ENCODE results near the gene CDIPT. TPM values are rescaled to one million over a fixed set of nuclear protein-coding genes. Genes with fewer than 3 reads are reported as not detected.

Gene CDIPT
- total and polyA plus RNA-seq, 2 of the 13 experiments (the other 11 are each of a cell fraction or from before 2014, with no cell fraction given) = 54.9 to 97.5 TPM

GRCh38 chr16:29860218-29860617, 2.8 kb downstream of the CDIPT start:
- no TSS peak for BruUV-seq (replicated peaks)
- Histone ChIP-seq H3K27ac (ENCODE audit: extremely low read length, insufficient read depth, low read length) (no peak overlapping the region), H3K4me3 (replicated peaks in 1 of 3; ENCODE audit: insufficient read depth in 1 of 3, low read depth in 2 of 3, low read length in 3 of 3) (no peak overlapping the region), H4K20me1 (ENCODE audit: insufficient read depth, low read length) (no peaks in the 10 kb centered on the region; the same call in 1 of the 2 replicates), H3K4me2 (ENCODE audit: low read depth, low read length) (no peak overlapping the region), H3K27me3 (ENCODE audit: control insufficient read depth in 1 of 2, insufficient read depth in 2 of 2, low read length in 2 of 2) (no peaks in the 10 kb centered on the region; a peak in 1 of 5 replicates), H3K79me2 (ENCODE audit: insufficient read depth, low read length) (peaks cover 13% of the 10 kb centered on the region), H3K9me3 (ENCODE audit: low read length) (no peaks in the 10 kb centered on the region), H3K36me3 (replicated peaks in 1 of 2; ENCODE audit: control insufficient read depth in 1 of 2, insufficient read depth in 2 of 2, low read length in 2 of 2) (peaks cover 6 to 13% of the 10 kb centered on the region in 2 experiments; a peak in 4 of 5 replicates), H2AFZ (ENCODE audit: low read length) (no peak overlapping the region), H3K9ac (ENCODE audit: insufficient read depth, low read depth, low read length) (no peak overlapping the region), H3K4me1 (ENCODE audit: insufficient read depth, low read length) (peaks cover 34% of the 10 kb centered on the region)
- TF ChIP-seq ZBTB46 (CRISPR knock-in tag; IDR thresholded peaks at IDR 0.05; ENCODE audit: borderline replicate concordance) (no peak), JUNB (CRISPR knock-in tag; IDR thresholded peaks at IDR 0.05; ENCODE audit: borderline replicate concordance) (no peak), PLRG1 (conservative IDR thresholded peaks at IDR 0.05) (no peak), HCFC1 (IDR thresholded peaks at IDR 0.05; ENCODE audit: low read depth, low read length) (no peak), ZNF121 (CRISPR knock-in tag; IDR thresholded peaks at IDR 0.05) (no peak), MNT (IDR thresholded peaks at IDR 0.05) (no peak), DNMT3B (CRISPR knock-in tag; conservative IDR thresholded peaks at IDR 0.05) (no peak), ZSCAN30 (CRISPR knock-in tag; IDR thresholded peaks at IDR 0.05) (no peak), SOX13 (IDR thresholded peaks at IDR 0.05) (no peak), SOX13 (CRISPR knock-in tag; conservative IDR thresholded peaks at IDR 0.05 in 1 of 2, IDR thresholded peaks at IDR 0.05 in 1 of 2) (no peak), ZBTB7A (CRISPR knock-in tag; IDR thresholded peaks at IDR 0.05) (no peak), ZNF720 (CRISPR knock-in tag; IDR thresholded peaks at IDR 0.05) (no peak), NFIB (CRISPR knock-in tag; IDR thresholded peaks at IDR 0.05; ENCODE audit: borderline replicate concordance) (no peak), POLR2AphosphoS2 (IDR thresholded peaks at IDR 0.05; ENCODE audit: low read depth, low read length) (no peak), CHD2 (IDR thresholded peaks at IDR 0.05; ENCODE audit: low read depth, low read length) (no peak), ZNF737 (CRISPR knock-in tag; IDR thresholded peaks at IDR 0.05; ENCODE audit: borderline replicate concordance) (no peak), SALL1 (CRISPR knock-in tag; IDR thresholded peaks at IDR 0.05) (no peak), RARA (CRISPR knock-in tag; IDR thresholded peaks at IDR 0.05) (no peak)
- TF ChIP-seq, protein P1, sequence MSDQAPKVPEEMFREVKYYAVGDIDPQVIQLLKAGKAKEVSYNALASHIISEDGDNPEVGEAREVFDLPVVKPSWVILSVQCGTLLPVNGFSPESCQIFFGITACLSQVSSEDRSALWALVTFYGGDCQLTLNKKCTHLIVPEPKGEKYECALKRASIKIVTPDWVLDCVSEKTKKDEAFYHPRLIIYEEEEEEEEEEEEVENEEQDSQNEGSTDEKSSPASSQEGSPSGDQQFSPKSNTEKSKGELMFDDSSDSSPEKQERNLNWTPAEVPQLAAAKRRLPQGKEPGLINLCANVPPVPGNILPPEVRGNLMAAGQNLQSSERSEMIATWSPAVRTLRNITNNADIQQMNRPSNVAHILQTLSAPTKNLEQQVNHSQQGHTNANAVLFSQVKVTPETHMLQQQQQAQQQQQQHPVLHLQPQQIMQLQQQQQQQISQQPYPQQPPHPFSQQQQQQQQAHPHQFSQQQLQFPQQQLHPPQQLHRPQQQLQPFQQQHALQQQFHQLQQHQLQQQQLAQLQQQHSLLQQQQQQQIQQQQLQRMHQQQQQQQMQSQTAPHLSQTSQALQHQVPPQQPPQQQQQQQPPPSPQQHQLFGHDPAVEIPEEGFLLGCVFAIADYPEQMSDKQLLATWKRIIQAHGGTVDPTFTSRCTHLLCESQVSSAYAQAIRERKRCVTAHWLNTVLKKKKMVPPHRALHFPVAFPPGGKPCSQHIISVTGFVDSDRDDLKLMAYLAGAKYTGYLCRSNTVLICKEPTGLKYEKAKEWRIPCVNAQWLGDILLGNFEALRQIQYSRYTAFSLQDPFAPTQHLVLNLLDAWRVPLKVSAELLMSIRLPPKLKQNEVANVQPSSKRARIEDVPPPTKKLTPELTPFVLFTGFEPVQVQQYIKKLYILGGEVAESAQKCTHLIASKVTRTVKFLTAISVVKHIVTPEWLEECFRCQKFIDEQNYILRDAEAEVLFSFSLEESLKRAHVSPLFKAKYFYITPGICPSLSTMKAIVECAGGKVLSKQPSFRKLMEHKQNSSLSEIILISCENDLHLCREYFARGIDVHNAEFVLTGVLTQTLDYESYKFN (CRISPR knock-in tag; conservative IDR thresholded peaks at IDR 0.05) = no peak
- TF ChIP-seq, protein P2, sequence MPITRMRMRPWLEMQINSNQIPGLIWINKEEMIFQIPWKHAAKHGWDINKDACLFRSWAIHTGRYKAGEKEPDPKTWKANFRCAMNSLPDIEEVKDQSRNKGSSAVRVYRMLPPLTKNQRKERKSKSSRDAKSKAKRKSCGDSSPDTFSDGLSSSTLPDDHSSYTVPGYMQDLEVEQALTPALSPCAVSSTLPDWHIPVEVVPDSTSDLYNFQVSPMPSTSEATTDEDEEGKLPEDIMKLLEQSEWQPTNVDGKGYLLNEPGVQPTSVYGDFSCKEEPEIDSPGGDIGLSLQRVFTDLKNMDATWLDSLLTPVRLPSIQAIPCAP (CRISPR knock-in tag; IDR thresholded peaks at IDR 0.05; ENCODE audit: low read depth) = no peak
- FAIRE-seq (no peak), DNase-seq (ENCODE audit: low spot score) (no peak), ATAC-seq (no peak)
- CTCF ChIA-PET (ENCODE audit: low intra/inter-chr PET ratio, low total read pairs) = no interaction called here
- 97% methylated on average over 9 of the region's 9 CpGs for WGBS (ENCODE audit: low lambda C conversion rate)
- in situ Hi-C loops (cut with HindIII; ENCODE audit: extremely low pct_ligation_motif_present, low pct_unique_long_range_greater_than_20kb) = loop anchor here (10.0 kb wide), 1 partner anchor 145 kb away; no protein-coding TSS in a partner anchor
- POLR2A ChIA-PET = no interaction called here
- intact Hi-C loops (cut with micrococcal nuclease; ENCODE audit: unreplicated experiment) = loop anchor here (5.0 kb wide), 1 partner anchor 33 kb away; no protein-coding TSS in a partner anchor
